Uterus (tissue), 2 donors: ENCODE data around the gene KIF26B.

Experiments used
- CTCF ChIP-seq, 4 experiments: fragments of 200-600 bp in 2 of 4; fragments of 450-650 bp in 2 of 4; sonication (generic) in 2 of 4; IDR thresholded peaks; one replicate each; pipeline ENCODE4 v1.5.1; 2016 to 2019; ENCODE audit warnings: antibody characterized with exemption in 4 of 4, mild to moderate bottlenecking in 2 of 4, moderate library complexity in 1 of 4
- POLR2A ChIP-seq, 2 donors: fragments of 450-650 bp; IDR thresholded peaks; one replicate each; pipeline ENCODE4 v1.6.1; 2016; ENCODE audit warnings: antibody characterized with exemption in 2 of 2, mild to moderate bottlenecking in 1 of 2, moderate library complexity in 1 of 2

GRCh38 chr1:245319094-245319493 lies 164.3 kb downstream of the KIF26B start:
- no peak for TF ChIP-seq CTCF (IDR thresholded peaks at IDR 0.05)
- no peak for TF ChIP-seq POLR2A (IDR thresholded peaks at IDR 0.05)
